AG04449 (cell line): ENCODE data around the gene C20orf202.

ENCODE experiments used
- CTCF ChIA-PET: fragments of 350-600 bp; formaldehyde crosslinking; extraction: SDS; loops from one replicate; lab custom pipeline; 2021; ENCODE audit warnings: antibody characterized with exemption; lab: Yijun Ruan, JAX
- POLR2A ChIA-PET: fragments of 400-600, 350-600 bp; formaldehyde crosslinking; extraction: SDS; loops from one replicate; lab custom pipeline; 2020; ENCODE audit warnings: antibody characterized with exemption, inconsistent platforms; lab: Yijun Ruan, JAX
- DNase-seq: peaks from one replicate; pipeline ENCODE4 v3.0.0-alpha.2; 2010; ENCODE audit warnings: low read depth, low spot score
- H3K4me3 ChIP-seq: 2 replicates; pipeline ENCODE4 v1.5.1; 2011; ENCODE audit warnings: low read depth, mild to moderate bottlenecking, control low read depth, low read length
- TF ChIP-seq, protein P1 (sequence below): IDR thresholded peaks from one replicate; pipeline ENCODE4 v1.5.1; 2011; ENCODE audit warnings: mild to moderate bottlenecking, moderate library complexity, low read length, control low read depth, inconsistent platforms; ENCODE audit not compliant: insufficient read depth; ENCODE audit errors: missing control alignments

Gene C20orf202

DNA sequence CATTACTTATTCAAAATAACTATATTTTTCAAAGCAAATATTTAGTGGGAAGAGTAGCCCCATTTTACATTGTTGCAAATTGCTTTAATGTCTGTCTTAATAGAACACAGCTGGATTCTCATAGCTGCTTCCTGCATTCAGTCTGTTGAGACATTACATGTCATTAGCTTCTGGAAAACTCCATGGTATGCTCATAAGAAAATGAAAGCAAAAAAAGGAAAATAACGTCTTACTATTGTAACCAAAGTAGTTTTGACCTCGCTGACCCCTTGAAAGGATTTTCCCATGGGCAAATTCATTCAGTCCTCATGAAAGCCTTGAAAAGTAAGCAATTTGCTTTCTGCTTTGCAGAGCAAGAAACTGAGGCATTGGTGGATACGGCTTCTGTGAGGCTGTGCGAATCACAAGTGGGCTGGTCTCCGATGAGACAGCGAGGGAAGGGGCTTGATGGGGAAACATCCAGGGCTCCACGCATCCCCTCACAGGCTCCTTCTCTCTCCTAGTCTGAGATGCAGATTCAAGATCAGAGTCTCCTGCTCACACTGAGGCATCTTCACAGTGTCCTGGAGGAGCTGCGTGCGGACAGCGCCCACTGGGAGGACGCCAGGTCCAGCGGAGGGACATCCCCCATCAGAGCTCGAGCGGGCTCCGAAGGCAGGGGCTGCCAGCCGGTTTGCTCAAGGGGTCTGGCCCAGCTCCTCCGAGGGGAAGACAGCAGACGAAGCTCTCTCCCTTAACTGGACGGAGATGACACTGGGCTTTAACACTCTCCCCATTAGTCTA lies 3.3 kb downstream of the C20orf202 start:
- CTCF ChIA-PET: interaction anchor here (0.6 kb wide), 1 partner anchor 388 kb away, joined by 3 read pairs; no protein-coding TSS in a partner anchor
- POLR2A ChIA-PET: no interaction called here
- H3K4me3 ChIP-seq: no peak overlapping the region
- TF ChIP-seq, protein P1, sequence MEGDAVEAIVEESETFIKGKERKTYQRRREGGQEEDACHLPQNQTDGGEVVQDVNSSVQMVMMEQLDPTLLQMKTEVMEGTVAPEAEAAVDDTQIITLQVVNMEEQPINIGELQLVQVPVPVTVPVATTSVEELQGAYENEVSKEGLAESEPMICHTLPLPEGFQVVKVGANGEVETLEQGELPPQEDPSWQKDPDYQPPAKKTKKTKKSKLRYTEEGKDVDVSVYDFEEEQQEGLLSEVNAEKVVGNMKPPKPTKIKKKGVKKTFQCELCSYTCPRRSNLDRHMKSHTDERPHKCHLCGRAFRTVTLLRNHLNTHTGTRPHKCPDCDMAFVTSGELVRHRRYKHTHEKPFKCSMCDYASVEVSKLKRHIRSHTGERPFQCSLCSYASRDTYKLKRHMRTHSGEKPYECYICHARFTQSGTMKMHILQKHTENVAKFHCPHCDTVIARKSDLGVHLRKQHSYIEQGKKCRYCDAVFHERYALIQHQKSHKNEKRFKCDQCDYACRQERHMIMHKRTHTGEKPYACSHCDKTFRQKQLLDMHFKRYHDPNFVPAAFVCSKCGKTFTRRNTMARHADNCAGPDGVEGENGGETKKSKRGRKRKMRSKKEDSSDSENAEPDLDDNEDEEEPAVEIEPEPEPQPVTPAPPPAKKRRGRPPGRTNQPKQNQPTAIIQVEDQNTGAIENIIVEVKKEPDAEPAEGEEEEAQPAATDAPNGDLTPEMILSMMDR: no peak
- no peak for DNase-seq

DNA sequence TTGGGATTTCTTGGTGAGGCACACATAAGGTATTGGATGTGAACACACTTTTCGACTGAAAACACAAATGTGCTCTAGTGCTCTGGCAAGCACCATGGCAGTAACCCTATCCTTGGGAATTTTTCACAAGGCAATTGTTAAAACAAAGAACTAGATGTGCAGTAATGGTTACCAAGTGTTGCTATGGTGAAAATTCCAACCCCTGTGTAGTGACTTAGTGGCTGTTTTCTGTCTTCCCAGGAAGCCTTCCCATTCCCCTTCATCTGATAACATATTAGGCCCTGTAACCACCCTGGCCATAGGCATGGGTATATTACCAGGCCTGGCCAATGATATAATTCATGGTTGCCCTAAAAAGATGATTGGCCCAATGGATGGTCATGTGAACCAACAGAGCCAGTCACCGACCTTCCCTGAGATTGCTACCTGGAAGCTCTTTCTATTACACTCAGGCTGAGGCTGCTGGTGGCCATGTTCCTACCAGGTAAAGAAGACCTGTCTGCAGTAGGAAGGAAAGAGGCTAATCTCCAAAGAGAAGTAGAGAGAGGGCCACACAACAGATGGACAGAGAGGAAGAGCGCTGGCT lies 4.1 kb downstream of the C20orf202 start:
- ChIA-PET CTCF (no interaction called here), POLR2A (no interaction called here)
- TF ChIP-seq, protein P1: no peak
- DNase-seq: no peak
- H3K4me3 ChIP-seq: no peak overlapping the region

DNA sequence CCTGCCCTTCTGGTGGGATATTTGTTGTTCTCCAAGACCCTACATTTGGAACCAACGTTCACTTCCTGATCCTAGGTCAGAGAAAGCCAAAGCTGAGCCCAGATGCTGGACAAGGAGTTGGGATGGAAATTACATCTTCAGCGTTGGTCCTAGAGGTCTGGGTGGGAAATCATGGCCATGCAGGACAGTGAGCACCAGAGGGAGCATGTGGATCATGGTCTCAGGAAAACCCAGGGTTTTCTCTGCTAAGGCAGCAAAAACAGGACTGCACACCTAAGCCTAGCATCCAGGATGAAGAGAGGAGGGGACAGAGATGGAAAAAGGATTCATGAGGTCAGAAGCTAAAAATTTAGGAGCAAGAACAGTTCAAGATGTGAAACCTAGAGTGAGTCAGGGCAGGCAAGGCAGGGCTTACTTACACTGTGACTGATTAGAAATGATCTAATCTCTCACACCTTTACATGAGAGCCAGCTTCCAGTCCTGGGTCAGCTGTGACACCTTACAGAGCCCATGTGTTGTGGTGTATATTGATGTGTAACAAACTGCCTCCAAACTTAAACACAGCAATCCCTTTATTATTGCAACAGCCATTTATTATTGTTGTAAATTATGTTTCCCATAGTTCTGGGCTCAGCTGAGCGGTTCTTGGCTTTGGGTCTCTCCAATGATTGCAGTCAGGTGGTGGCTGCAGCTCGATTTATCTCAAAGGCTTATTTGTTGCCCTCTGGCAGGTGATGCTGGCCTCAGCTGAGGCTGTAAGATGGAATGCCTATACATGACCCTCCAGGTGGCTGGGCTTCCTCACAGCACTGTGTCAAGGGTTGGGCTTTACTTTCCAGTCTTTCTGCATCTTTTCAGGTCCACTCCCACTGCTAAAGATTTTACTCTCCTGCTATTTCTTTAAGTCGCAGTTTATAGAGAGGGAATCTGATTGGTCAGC lies 6.5 kb downstream of the C20orf202 start:
- no peak overlapping the region for H3K4me3 ChIP-seq
- ChIA-PET CTCF (interaction anchor here (0.5 to 2.5 kb wide), 12 partner anchors 10 to 395 kb away, joined by 3 to 14 read pairs (median 4); partner anchors contain the start of gene NSFL1C), POLR2A (no interaction called here)
- TF ChIP-seq, protein P1: peak; percentile 36
- DNase-seq: no peak

DNA sequence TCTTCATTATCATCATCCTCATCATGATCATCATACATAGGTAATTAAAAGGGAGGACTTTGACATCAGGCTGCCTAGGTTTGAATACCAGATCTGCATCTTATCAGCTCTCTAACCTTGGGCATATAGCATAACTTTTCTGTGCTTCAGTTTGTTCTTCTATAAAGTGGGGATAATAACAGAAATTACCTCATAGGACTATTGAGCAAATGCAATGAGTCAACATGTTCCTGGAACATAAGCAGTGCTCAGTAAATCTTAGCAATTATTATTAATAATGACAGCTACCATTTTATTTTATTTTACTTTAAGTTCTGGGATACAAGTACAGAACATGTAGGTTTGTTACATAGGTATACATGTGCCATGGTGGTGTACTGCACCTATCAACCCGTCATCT lies 7.2 kb downstream of the C20orf202 start:
- no peak for DNase-seq
- POLR2A ChIA-PET: no interaction called here
- no peak overlapping the region for H3K4me3 ChIP-seq
- TF ChIP-seq, protein P1: no peak
- CTCF ChIA-PET: interaction anchor here (0.7 to 2.5 kb wide), 12 partner anchors 10 to 395 kb away, joined by 3 to 14 read pairs (median 4); no protein-coding TSS in a partner anchor

DNA sequence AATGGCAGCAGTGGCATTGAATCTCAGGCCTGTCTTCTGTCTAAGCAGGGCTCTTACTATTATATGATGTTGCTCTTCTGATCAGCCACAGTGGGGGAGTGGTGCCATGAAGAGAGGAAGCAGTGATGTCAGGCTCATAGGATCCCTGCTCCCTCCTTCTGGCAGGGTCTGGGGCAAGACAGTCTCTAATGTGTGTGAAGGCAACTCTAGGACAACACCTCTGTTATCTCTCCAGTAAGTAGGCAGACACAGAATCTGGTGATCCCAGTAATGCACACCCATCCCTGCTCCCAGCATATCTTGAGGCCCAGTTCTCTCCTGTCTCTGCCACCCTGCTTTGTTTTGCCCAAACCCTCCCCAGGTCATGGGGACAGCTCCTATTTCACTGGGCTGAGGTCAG lies 8.8 kb downstream of the C20orf202 start:
- no peak for DNase-seq
- TF ChIP-seq, protein P1: no peak
- H3K4me3 ChIP-seq: no peak overlapping the region
- POLR2A ChIA-PET: no interaction called here
- CTCF ChIA-PET: interaction anchor here (0.6 to 2.5 kb wide), 13 partner anchors 8 to 395 kb away, joined by 3 to 22 read pairs (median 4); partner anchors contain the start of gene C20orf202
